HEK293 (cell line): ENCODE results near the gene ARHGAP15.

Source experiments
- CTCF ChIP-seq: fragments of 450-650 bp; formaldehyde crosslinking; IDR thresholded peaks from 2 replicates; pipeline ENCODE4 v1.5.1; 2016; ENCODE audit warnings: missing biosample characterization, missing genetic modification characterization
- PBX3 ChIP-seq: sonication (generic); formaldehyde crosslinking; IDR thresholded peaks from 2 replicates; pipeline ENCODE4 v1.8.1; 2022; ENCODE audit warnings: mild to moderate bottlenecking, moderate library complexity, missing genetic modification reagents
- TCF7L2 ChIP-seq: IDR thresholded peaks from 2 replicates; pipeline ENCODE4 v1.6.1; 2011; ENCODE audit warnings: low read depth, mild to moderate bottlenecking, inconsistent platforms, low read length, moderate library complexity, borderline replicate concordance
- ZBTB44 ChIP-seq: fragments of 450-650 bp; IDR thresholded peaks from 2 replicates; pipeline ENCODE4 v1.5.1; 2018; ENCODE audit warnings: missing biosample characterization, mild to moderate bottlenecking, missing genetic modification characterization
- ZBTB8A ChIP-seq: fragments of 450-650 bp; formaldehyde crosslinking; IDR thresholded peaks from 2 replicates; pipeline ENCODE4 v1.5.1; 2016; ENCODE audit warnings: missing biosample characterization, missing genetic modification characterization
- ZEB2 ChIP-seq: fragments of 450-650 bp; formaldehyde crosslinking; IDR thresholded peaks from 2 replicates; pipeline ENCODE4 v1.5.1; 2016; ENCODE audit warnings: missing biosample characterization, missing genetic modification characterization
- ZNF23 ChIP-seq: fragments of 450-650 bp; formaldehyde crosslinking; IDR thresholded peaks from 2 replicates; pipeline ENCODE4 v1.5.1; 2016; ENCODE audit warnings: missing biosample characterization, missing genetic modification characterization, borderline replicate concordance
- ZNF324 ChIP-seq: fragments of 450-650 bp; formaldehyde crosslinking; IDR thresholded peaks from 2 replicates; pipeline ENCODE4 v1.5.1; 2016; ENCODE audit warnings: missing biosample characterization, missing genetic modification characterization
- ZNF398 ChIP-seq: fragments of 450-650 bp; formaldehyde crosslinking; IDR thresholded peaks from 2 replicates; pipeline ENCODE4 v1.5.1; 2017; ENCODE audit warnings: missing biosample characterization, missing genetic modification characterization
- ZNF426 ChIP-seq: fragments of 450-650 bp; formaldehyde crosslinking; IDR thresholded peaks from 2 replicates; pipeline ENCODE4 v1.5.1; 2017; ENCODE audit warnings: missing biosample characterization, missing genetic modification characterization, mild to moderate bottlenecking, inconsistent platforms, moderate library complexity
- ZNF629 ChIP-seq: fragments of 450-650 bp; formaldehyde crosslinking; IDR thresholded peaks from 2 replicates; pipeline ENCODE4 v1.5.1; 2017; ENCODE audit warnings: missing biosample characterization, missing genetic modification characterization

GRCh38 chr2:143491131-143491530, 361.9 kb downstream of the ARHGAP15 start:
- TF ChIP-seq PBX3 (CRISPR knock-in tag) (no peak), CTCF (no peak), ZEB2 (tag by site-specific recombination) (no peak), ZBTB8A (tag by site-specific recombination) (no peak), ZNF324 (tag by site-specific recombination) (no peak), ZNF398 (tag by site-specific recombination) (no peak), ZBTB44 (no peak), ZNF629 (tag by site-specific recombination) (no peak), ZNF23 (tag by site-specific recombination) (no peak), ZNF426 (no peak), TCF7L2 (no peak)
